Neuronal stem cell (in vitro differentiated cells): Measurements from ENCODE around the gene PLEKHM1.

ENCODE experiments used
- DNase-seq: peaks from one replicate; pipeline ENCODE4 v3.0.0-alpha.2; 2013; ENCODE audit warnings: low spot score
- H2AFZ ChIP-seq: one replicate; pipeline ENCODE4 v1.6.1; 2013; ENCODE audit warnings: mild to moderate bottlenecking, low read length, inconsistent platforms
- H2AK5ac ChIP-seq: 2 replicates; pipeline ENCODE4 v1.6.1; 2013; ENCODE audit warnings: low read depth, mild to moderate bottlenecking, inconsistent platforms, low read length, moderate library complexity, mixed read lengths
- H2BK120ac ChIP-seq: 2 replicates; pipeline ENCODE4 v1.6.1; 2013; ENCODE audit warnings: low read depth, mild to moderate bottlenecking, inconsistent platforms, low read length, moderate library complexity, mixed read lengths
- H2BK12ac ChIP-seq: one replicate; pipeline ENCODE4 v1.6.1; 2013; ENCODE audit warnings: low read length, inconsistent platforms
- H2BK15ac ChIP-seq: 2 replicates; pipeline ENCODE4 v1.6.1; 2013; ENCODE audit warnings: mild to moderate bottlenecking, low read length, inconsistent platforms, mixed read lengths
- H2BK5ac ChIP-seq: one replicate; pipeline ENCODE4 v1.6.1; 2013; ENCODE audit warnings: inconsistent platforms, mild to moderate bottlenecking, low read length, moderate library complexity
- H3K14ac ChIP-seq: one replicate; pipeline ENCODE4 v1.6.1; 2013; ENCODE audit warnings: low read length, inconsistent platforms
- H3K18ac ChIP-seq: 2 replicates; pipeline ENCODE4 v1.6.1; 2013; ENCODE audit warnings: low read length, inconsistent platforms
- H3K23ac ChIP-seq: 2 replicates; pipeline ENCODE4 v1.6.1; 2013; ENCODE audit warnings: low read depth, mild to moderate bottlenecking, mixed read lengths, low read length, inconsistent platforms; ENCODE audit not compliant: poor library complexity
- H3K27ac ChIP-seq: replicated peaks from 3 replicates; pipeline ENCODE4 v1.5.1; 2013; ENCODE audit warnings: low read length, inconsistent platforms
- H3K27me3 ChIP-seq, 3 experiments: 2 replicates each; pipeline ENCODE4 v1.6.1; 2013; ENCODE audit warnings: low read length in 3 of 3, mild to moderate bottlenecking in 2 of 3, inconsistent platforms in 1 of 3, low read depth in 1 of 3, mixed read lengths in 1 of 3, moderate library complexity in 1 of 3; ENCODE audit not compliant: control insufficient read depth in 3 of 3, insufficient read depth in 3 of 3
- H3K36me3 ChIP-seq, 2 donors: replicated peaks in 1 of 2; 2 replicates each; pipeline ENCODE4 v1.6.1; 2013; ENCODE audit warnings: low read length in 2 of 2; ENCODE audit not compliant: control insufficient read depth in 2 of 2, insufficient read depth in 2 of 2
- H3K4ac ChIP-seq: 2 replicates; pipeline ENCODE4 v1.6.1; 2013; ENCODE audit warnings: inconsistent platforms, mild to moderate bottlenecking, low read length, moderate library complexity
- H3K4me1 ChIP-seq, 2 donors: 1 replicate in 1 of 2; 2 replicates in 1 of 2; pipeline ENCODE4 v1.6.1; 2013; ENCODE audit warnings: low read length in 2 of 2, low read depth in 1 of 2; ENCODE audit not compliant: control insufficient read depth in 2 of 2, insufficient read depth in 1 of 2
- H3K4me2 ChIP-seq: one replicate; pipeline ENCODE4 v1.6.1; 2013; ENCODE audit warnings: mild to moderate bottlenecking, low read length, inconsistent platforms; ENCODE audit not compliant: insufficient read depth, poor library complexity, severe bottlenecking
- H3K4me3 ChIP-seq, 2 donors: 2 replicates each; pipeline ENCODE4 v1.5.1; 2013; ENCODE audit warnings: low read length in 2 of 2, mild to moderate bottlenecking in 2 of 2, inconsistent platforms in 1 of 2, moderate library complexity in 1 of 2
- H3K79me1 ChIP-seq: one replicate; pipeline ENCODE4 v1.6.1; 2013; ENCODE audit warnings: low read depth, mild to moderate bottlenecking, inconsistent platforms, low read length, moderate library complexity
- H3K9ac ChIP-seq: one replicate; pipeline ENCODE4 v1.6.1; 2013; ENCODE audit warnings: mild to moderate bottlenecking, low read depth, low read length, inconsistent platforms; ENCODE audit not compliant: poor library complexity
- H3K9me3 ChIP-seq, 2 donors: replicated peaks in 1 of 2; 2 replicates each; pipeline versions ENCODE3 to v1.6.1; 2013; ENCODE audit warnings: low read length in 2 of 2, mild to moderate bottlenecking in 2 of 2, inconsistent platforms in 1 of 2, low read depth in 1 of 2, mixed read lengths in 1 of 2, moderate library complexity in 1 of 2; ENCODE audit not compliant: control insufficient read depth in 2 of 2, insufficient read depth in 1 of 2
- H4K8ac ChIP-seq: one replicate; pipeline ENCODE4 v1.6.1; 2013; ENCODE audit warnings: low read depth, mild to moderate bottlenecking, inconsistent platforms, low read length, moderate library complexity
- H4K91ac ChIP-seq: one replicate; pipeline ENCODE4 v1.6.1; 2013; ENCODE audit warnings: low read length, low read depth, mild to moderate bottlenecking, inconsistent platforms; ENCODE audit not compliant: poor library complexity
- WGBS, 2 donors: extraction: QIAGEN DNeasy Blood & Tissue Kit; methylation state at CpG; one replicate each; pipeline ENCODE4 v1.1.7; 2013; ENCODE audit warnings: missing lambda C conversion rate in 2 of 2, mixed read lengths in 1 of 2; ENCODE audit not compliant: insufficient read length in 2 of 2, insufficient replicate concordance in 1 of 2; ENCODE audit errors: extremely low coverage in 2 of 2; 5-methylcytosine and 5-hydroxymethylcytosine counted together

Gene PLEKHM1

DNA sequence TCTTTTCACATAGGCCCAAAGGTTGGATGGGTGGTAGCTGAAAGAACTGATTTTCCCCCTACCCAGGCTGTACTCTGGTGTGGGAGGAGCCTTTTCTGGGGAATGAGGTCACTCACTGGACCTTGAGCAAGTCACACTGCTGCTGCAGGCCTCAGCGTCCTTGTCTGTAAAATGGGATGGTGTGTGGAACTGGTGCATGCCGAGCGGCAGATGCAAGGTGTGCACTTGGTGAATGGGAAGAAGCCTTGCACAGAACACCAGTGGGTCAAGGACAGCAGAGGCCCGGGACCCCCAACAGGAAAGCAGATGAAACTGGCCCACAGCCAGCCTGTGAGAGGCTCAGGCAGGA is 96.0 kb downstream of the PLEKHM1 start:
- Histone ChIP-seq H2BK15ac (peak overlapping the region; percentile 64), H3K79me1 (no peaks in the 10 kb centered on the region), H3K36me3 (no peaks in the 10 kb centered on the region), H3K4me2 (no peak overlapping the region), H3K9ac (peak overlapping the region; percentile 65), H3K4me3 (no peak overlapping the region), H2AFZ (peak overlapping the region; percentile 85), H2BK5ac (no peak overlapping the region), H3K27me3 (peaks cover 0 to 12% (median 0%) of the 10 kb centered on the region in 3 experiments), H3K9me3 (peaks cover 1 to 4% of the 10 kb centered on the region in 2 donors), H3K18ac (peak overlapping the region; percentile 84), H3K4me1 (peaks cover 0 to 6% of the 10 kb centered on the region in 2 donors), H4K8ac (peak overlapping the region; percentile 89), H2BK120ac (no peak overlapping the region), H2AK5ac (peak overlapping the region; percentile 36), H3K27ac (no peak overlapping the region), H4K91ac (no peak overlapping the region), H3K4ac (peak overlapping the region; percentile 79), H3K23ac (no peak overlapping the region), H2BK12ac (peak overlapping the region; percentile 97), H3K14ac (peak overlapping the region; percentile 10)
- no CpG with 5 or more reads among the region's 4 CpGs for WGBS, 2 donors
- DNase-seq = no peak

DNA sequence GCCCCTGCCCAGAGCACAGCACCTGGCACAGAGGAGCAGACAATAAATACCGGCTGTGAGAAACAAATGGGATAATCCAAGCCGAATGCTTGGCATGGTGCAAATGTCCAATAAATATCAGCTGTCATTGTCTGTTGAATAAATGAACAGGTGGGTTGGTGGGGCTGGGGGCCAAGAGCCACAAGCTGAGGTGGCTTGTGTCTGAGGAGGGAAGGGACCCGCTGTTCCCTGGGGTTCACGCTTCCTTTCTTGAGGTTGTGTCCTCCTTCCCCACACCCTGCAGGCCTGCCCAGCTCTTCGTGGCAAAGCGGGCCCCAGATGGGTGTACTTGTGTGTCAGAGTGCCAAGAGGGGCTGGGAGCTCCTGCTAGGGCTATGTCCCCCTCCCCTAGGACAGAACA is 96.4 kb downstream of the PLEKHM1 start:
- Histone ChIP-seq H2AK5ac (peak overlapping the region; percentile 36), H3K4me3 (no peak overlapping the region), H3K9ac (no peak overlapping the region), H3K27me3 (peaks cover 0 to 16% (median 0%) of the 10 kb centered on the region in 3 experiments), H3K18ac (no peak overlapping the region), H4K8ac (no peak overlapping the region), H3K4me2 (no peak overlapping the region), H3K36me3 (no peaks in the 10 kb centered on the region), H2BK12ac (no peak overlapping the region), H3K4me1 (peaks cover 0 to 9% of the 10 kb centered on the region in 2 donors), H2BK15ac (no peak overlapping the region), H3K4ac (no peak overlapping the region), H3K79me1 (no peaks in the 10 kb centered on the region), H3K27ac (no peak overlapping the region), H2BK5ac (no peak overlapping the region), H2BK120ac (no peak overlapping the region), H4K91ac (no peak overlapping the region), H3K14ac (no peak overlapping the region), H3K23ac (peak overlapping the region; percentile 25), H2AFZ (no peak overlapping the region), H3K9me3 (peaks cover 1 to 4% of the 10 kb centered on the region in 2 donors)
- WGBS, 2 donors = no CpG with 5 or more reads among the region's 6 CpGs
- DNase-seq = no peak

DNA sequence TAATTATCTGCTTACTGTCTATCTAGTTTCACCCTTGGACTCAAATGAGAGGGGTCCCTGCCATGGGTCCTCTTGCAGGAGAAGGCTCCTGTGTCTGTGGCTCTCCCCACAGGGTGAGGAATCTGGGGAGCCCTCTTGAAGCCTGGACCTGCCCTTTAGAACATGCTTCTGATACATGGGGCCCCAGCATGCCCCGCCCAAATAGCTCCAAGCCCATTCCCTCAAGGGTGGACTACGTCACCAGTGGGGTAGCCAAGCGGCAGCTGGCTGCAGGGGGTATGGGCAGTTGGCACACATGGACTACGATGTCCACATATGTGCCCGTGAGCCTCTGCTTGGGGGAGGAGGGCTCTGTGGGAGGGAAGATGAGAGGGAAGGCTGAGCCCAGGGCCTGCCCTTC is 97.1 kb downstream of the PLEKHM1 start:
- H3K14ac ChIP-seq = no peak overlapping the region
- no peaks in the 10 kb centered on the region for H3K79me1 ChIP-seq
- no CpG with 5 or more reads among the region's 5 CpGs for WGBS, 2 donors
- H3K4me3 ChIP-seq = no peak overlapping the region
- H3K4ac ChIP-seq = no peak overlapping the region
- no peak for DNase-seq
- peaks cover 0 to 12% of the 10 kb centered on the region in 2 donors for H3K4me1 ChIP-seq
- no peak overlapping the region for H3K4me2 ChIP-seq
- peaks cover 0 to 18% (median 0%) of the 10 kb centered on the region in 3 experiments for H3K27me3 ChIP-seq
- H3K23ac ChIP-seq = no peak overlapping the region
- H4K91ac ChIP-seq = no peak overlapping the region
- no peak overlapping the region for H2BK15ac ChIP-seq
- no peak overlapping the region for H3K9ac ChIP-seq
- no peak overlapping the region for H3K18ac ChIP-seq
- no peak overlapping the region for H3K27ac ChIP-seq
- H3K36me3 ChIP-seq = no peaks in the 10 kb centered on the region
- H2BK120ac ChIP-seq = no peak overlapping the region
- H2BK5ac ChIP-seq = no peak overlapping the region
- H2AFZ ChIP-seq = no peak overlapping the region
- H2BK12ac ChIP-seq = no peak overlapping the region
- H3K9me3 ChIP-seq = peaks cover 1 to 4% of the 10 kb centered on the region in 2 donors
- H4K8ac ChIP-seq = no peak overlapping the region
- no peak overlapping the region for H2AK5ac ChIP-seq

DNA sequence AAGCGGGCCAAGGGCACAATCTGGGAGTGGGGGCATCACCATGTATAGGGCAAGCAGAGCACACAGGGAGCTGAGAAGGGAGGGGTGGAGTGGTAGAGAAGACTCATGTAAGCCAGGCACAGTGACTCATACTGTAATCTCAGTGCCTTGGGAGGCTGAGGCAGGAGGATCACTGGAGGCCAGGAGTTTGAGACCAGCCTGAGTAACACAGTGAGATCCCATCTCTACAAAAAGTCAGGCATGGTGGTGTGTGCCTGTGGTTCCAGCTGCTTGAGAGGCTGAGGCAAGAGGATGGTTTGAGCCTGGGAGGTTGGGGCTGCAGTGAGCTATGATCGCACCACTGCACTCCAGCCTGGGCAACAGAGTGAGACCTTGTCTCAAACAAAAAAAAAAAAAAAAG is 98.6 kb downstream of the PLEKHM1 start:
- H3K9me3 ChIP-seq = peaks cover 1 to 2% of the 10 kb centered on the region in 2 donors
- no peak overlapping the region for H3K4me3 ChIP-seq
- peak overlapping the region; percentile 3 for H3K23ac ChIP-seq
- H3K4me1 ChIP-seq = peaks cover 0 to 10% of the 10 kb centered on the region in 2 donors
- no peak overlapping the region for H2BK15ac ChIP-seq
- H3K36me3 ChIP-seq = no peaks in the 10 kb centered on the region
- no peak overlapping the region for H2BK120ac ChIP-seq
- H3K79me1 ChIP-seq = no peaks in the 10 kb centered on the region
- H3K9ac ChIP-seq = no peak overlapping the region
- no peak overlapping the region for H2AFZ ChIP-seq
- H4K8ac ChIP-seq = no peak overlapping the region
- no peak overlapping the region for H4K91ac ChIP-seq
- no CpG with 5 or more reads among the region's 2 CpGs for WGBS, 2 donors
- H2BK5ac ChIP-seq = no peak overlapping the region
- H2AK5ac ChIP-seq = no peak overlapping the region
- H2BK12ac ChIP-seq = no peak overlapping the region
- no peak overlapping the region for H3K18ac ChIP-seq
- no peak overlapping the region for H3K27ac ChIP-seq
- no peak for DNase-seq
- no peak overlapping the region for H3K14ac ChIP-seq
- H3K27me3 ChIP-seq = peaks cover 0 to 29% (median 0%) of the 10 kb centered on the region in 3 experiments
- no peak overlapping the region for H3K4me2 ChIP-seq
- H3K4ac ChIP-seq = no peak overlapping the region
